DND-41 (cell line): ENCODE data around the gene GNE.
A peak's percentile ranks its signal among the peaks of the same experiment; 100 is the strongest.

Source experiments
- ATAC-seq: fragments of 200-7000 bp; cut with Tn5 transposase; 3 replicates; pipeline ENCODE4 v1.9.1; 2021; ENCODE audit warnings: low read depth; ENCODE audit not compliant: insufficient read depth
- DNase-seq: peaks from one replicate; pipeline ENCODE4 v3.0.0-alpha.2; 2020
- H2AFZ ChIP-seq: 2 replicates; pipeline ENCODE4 v1.6.0; 2012; ENCODE audit warnings: low read depth, low read length
- H3K27ac ChIP-seq: 2 replicates; pipeline ENCODE4 v1.5.1; 2012; ENCODE audit warnings: low read length, inconsistent platforms
- H3K27me3 ChIP-seq: fragments of 200-600 bp; sonication (generic); 2 replicates; pipeline ENCODE4 v1.6.0; 2012; ENCODE audit warnings: low read length, mild to moderate bottlenecking, inconsistent platforms; ENCODE audit not compliant: insufficient read depth, poor library complexity
- H3K36me3 ChIP-seq: 2 replicates; pipeline ENCODE4 v1.5.1; 2012; ENCODE audit warnings: low read length, inconsistent platforms; ENCODE audit not compliant: insufficient read depth
- H3K4me1 ChIP-seq: 2 replicates; pipeline ENCODE4 v1.5.1; 2012; ENCODE audit warnings: mild to moderate bottlenecking, low read length; ENCODE audit not compliant: insufficient read depth
- H3K4me2 ChIP-seq: 2 replicates; pipeline ENCODE4 v1.6.0; 2012; ENCODE audit warnings: mild to moderate bottlenecking, moderate library complexity, low read length, inconsistent platforms; ENCODE audit not compliant: insufficient read depth
- H3K4me3 ChIP-seq, 2 experiments: fragments of 200-600 bp in 1 of 2; shearing (Covaris generic) in 1 of 2; 2 replicates each; pipeline ENCODE4 v1.5.1; 2012 to 2016; ENCODE audit warnings: inconsistent platforms in 2 of 2, low read length in 2 of 2, mild to moderate bottlenecking in 2 of 2, low read depth in 1 of 2, moderate library complexity in 1 of 2
- H3K79me2 ChIP-seq: 2 replicates; pipeline ENCODE4 v1.6.0; 2012; ENCODE audit warnings: low read length, inconsistent platforms; ENCODE audit not compliant: insufficient read depth
- H3K9ac ChIP-seq: 2 replicates; pipeline ENCODE4 v1.6.0; 2012; ENCODE audit warnings: low read depth, mild to moderate bottlenecking, inconsistent platforms, low read length, moderate library complexity
- H3K9me3 ChIP-seq: 2 replicates; pipeline ENCODE4 v1.5.1; 2012; ENCODE audit warnings: low read length, moderate library complexity, mild to moderate bottlenecking, inconsistent platforms; ENCODE audit not compliant: insufficient read depth, severe bottlenecking
- H4K20me1 ChIP-seq: 2 replicates; pipeline ENCODE4 v1.6.0; 2012; ENCODE audit warnings: low read length; ENCODE audit not compliant: insufficient read depth
- CTCF ChIP-seq: IDR thresholded peaks from 2 replicates; pipeline ENCODE4 v1.5.1; 2012; ENCODE audit warnings: borderline replicate concordance, low read length, moderate library complexity, mild to moderate bottlenecking; ENCODE audit not compliant: poor library complexity, severe bottlenecking; ENCODE audit errors: extremely low read depth
- EZH2 ChIP-seq: IDR thresholded peaks from 3 replicates; pipeline ENCODE4 v1.6.1; 2012; ENCODE audit warnings: borderline replicate concordance, low read depth, mild to moderate bottlenecking, moderate library complexity, low read length, inconsistent platforms; ENCODE audit not compliant: severe bottlenecking

The GNE gene

GRCh38 chr9:36258996-36259533 is 817 bp upstream of the GNE start:
- Histone ChIP-seq H3K27ac (no peak overlapping the region), H3K27me3 (no peaks in the 10 kb centered on the region), H3K79me2 (peaks cover 31% of the 10 kb centered on the region), H4K20me1 (no peaks in the 10 kb centered on the region), H3K36me3 (no peaks in the 10 kb centered on the region; the same call in 1 of the 2 replicates), H2AFZ (peak overlapping the region; percentile 96), H3K4me1 (peaks cover 19% of the 10 kb centered on the region), H3K4me2 (peak overlapping the region; percentile 74), H3K9ac (peak overlapping the region; percentile 68), H3K9me3 (no peaks in the 10 kb centered on the region), H3K4me3 (peak overlapping the region; percentile 56 to 91; a peak in 3 of 4 replicates)
- TF ChIP-seq EZH2, result no peak
- TF ChIP-seq CTCF, result no peak
- no peak for DNase-seq
- no peak for ATAC-seq

GRCh38 chr9:36251428-36251827 is 6.8 kb downstream of the GNE start:
- Histone ChIP-seq H3K4me1 (peaks cover 1% of the 10 kb centered on the region; the same call in 1 of the 2 replicates), H3K79me2 (peaks cover 70% of the 10 kb centered on the region), H3K4me3 (no peak overlapping the region), H3K36me3 (peaks cover 7% of the 10 kb centered on the region; the same call in 1 of the 2 replicates), H4K20me1 (peaks cover 8% of the 10 kb centered on the region; the same call in 1 of the 2 replicates), H3K9ac (no peak overlapping the region), H3K27ac (no peak overlapping the region), H2AFZ (no peak overlapping the region), H3K27me3 (no peaks in the 10 kb centered on the region), H3K4me2 (no peak overlapping the region), H3K9me3 (no peaks in the 10 kb centered on the region)
- TF ChIP-seq EZH2, result no peak
- no peak for TF ChIP-seq CTCF
- DNase-seq, result no peak
- no peak for ATAC-seq

- Histone ChIP-seq H3K79me2 (peaks cover 58% of the 10 kb centered on the region), H2AFZ (no peak overlapping the region), H3K27me3 (no peaks in the 10 kb centered on the region), H3K27ac (no peak overlapping the region), H3K4me1 (no peaks in the 10 kb centered on the region), H3K9ac (no peak overlapping the region), H3K9me3 (no peaks in the 10 kb centered on the region), H3K4me2 (no peak overlapping the region), H4K20me1 (peaks cover 8% of the 10 kb centered on the region; the same call in 1 of the 2 replicates), H3K4me3 (no peak overlapping the region), H3K36me3 (peaks cover 17% of the 10 kb centered on the region)
- TF ChIP-seq CTCF (no peak), EZH2 (no peak)
- DNase-seq (no peak), ATAC-seq (no peak)
Measured at GRCh38 chr9:36250079-36250478, 8.2 kb downstream of the GNE start.

GRCh38 chr9:36249189-36249588 is 9.1 kb downstream of the GNE start:
- no peaks in the 10 kb centered on the region for H3K27me3 ChIP-seq
- DNase-seq (no peak), ATAC-seq (no peak)
- H3K4me2 ChIP-seq, result no peak overlapping the region
- no peak for TF ChIP-seq CTCF
- TF ChIP-seq EZH2, result no peak
- no peak overlapping the region for H2AFZ ChIP-seq
- peaks cover 8% of the 10 kb centered on the region; the same call in 1 of the 2 replicates for H4K20me1 ChIP-seq
- H3K36me3 ChIP-seq, result peaks cover 17% of the 10 kb centered on the region
- peaks cover 51% of the 10 kb centered on the region for H3K79me2 ChIP-seq
- H3K9me3 ChIP-seq, result no peaks in the 10 kb centered on the region
- no peak overlapping the region for H3K4me3 ChIP-seq
- no peaks in the 10 kb centered on the region for H3K4me1 ChIP-seq
- H3K27ac ChIP-seq, result no peak overlapping the region
- H3K9ac ChIP-seq, result no peak overlapping the region
